Superior temporal gyrus (tissue), 1 donor: Measurements from ENCODE around the gene CDT1.
"Not testable (repeated sequence)": the region's sequence is repeated elsewhere in the genome, so short reads cannot be mapped to it uniquely, and the experiment has no call there.

Experiments
- DNase-seq: peaks from one replicate; pipeline ENCODE4 v3.0.0-alpha.2; 2016; ENCODE audit errors: extremely low spot score

CDT1 gene

DNA sequence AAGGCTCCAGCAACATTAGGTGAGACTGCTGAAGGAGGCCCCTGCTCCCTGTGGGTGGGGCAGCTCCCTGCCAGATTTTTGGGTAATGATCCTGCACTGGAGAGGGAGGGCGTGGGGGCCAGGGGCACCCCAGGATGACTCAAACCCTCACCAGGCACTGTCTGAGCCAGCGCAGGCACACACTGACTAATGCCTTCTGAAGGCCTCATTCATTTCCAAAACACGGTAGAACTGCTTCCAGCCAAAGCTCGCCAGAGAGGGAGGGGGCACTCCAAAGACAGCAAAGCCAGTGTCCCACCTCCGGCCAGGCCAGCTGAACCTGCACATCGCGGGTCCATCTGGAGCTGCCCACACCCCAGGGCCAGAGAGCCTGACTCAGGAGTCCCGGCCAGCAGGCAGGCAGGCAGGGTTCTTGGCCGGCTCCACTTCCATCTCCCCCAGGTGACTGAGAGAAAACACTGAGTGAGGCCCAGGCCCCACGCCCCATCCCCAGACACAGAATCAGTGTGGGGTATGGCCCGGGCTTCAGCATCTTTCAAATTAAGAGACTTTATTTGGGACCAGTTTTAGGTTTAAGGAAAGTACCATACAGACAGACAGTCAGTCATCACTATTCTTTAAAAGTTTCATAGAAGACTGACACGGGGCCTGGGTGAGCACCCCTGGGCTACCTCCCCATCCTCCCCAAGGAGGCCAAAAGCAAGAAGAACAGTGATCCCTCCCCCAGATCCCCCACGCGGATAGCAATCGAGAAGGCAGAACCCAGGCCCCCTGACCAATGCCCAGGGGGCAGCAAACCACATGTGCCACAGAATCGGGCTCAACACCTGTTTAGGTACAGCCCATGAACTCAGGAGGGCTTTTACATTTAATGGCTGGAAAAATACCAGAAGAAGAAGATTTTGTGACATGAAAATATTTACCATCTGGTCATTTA, 20.9 kb upstream of the CDT1 start:
- no peak for DNase-seq

DNA sequence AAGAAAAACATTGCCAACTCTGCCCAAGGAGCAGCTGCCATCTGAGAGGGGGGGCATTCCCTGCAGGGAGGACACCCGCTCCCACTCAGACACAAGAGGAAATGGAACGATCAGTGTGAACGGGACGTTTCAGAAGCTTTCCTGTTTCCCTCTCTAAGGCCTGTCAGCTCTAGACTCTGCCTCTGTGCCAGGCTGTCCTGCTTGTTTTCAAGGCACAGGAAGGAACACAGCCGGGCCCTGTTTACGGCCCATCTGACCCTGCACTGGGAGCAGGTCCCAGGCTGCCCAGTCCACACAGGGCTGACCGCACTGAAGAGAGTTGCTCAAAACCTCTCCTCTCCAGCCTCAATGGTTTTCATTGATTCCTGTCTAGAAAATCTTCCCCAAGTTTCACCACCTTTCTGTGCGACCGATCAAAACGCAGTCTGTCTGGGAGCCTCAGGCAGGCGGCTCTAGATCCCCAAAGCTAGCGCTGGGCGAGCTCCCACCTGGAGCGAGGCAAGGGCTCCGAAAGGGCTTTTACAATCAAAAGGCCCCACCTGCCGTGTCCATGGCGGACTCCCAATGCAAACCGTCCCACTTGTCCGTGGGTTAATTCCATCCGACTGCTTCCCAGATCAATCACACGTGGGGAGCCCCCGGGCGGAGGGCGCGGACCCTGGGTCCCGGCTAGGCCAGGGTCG, 20.1 kb upstream of the CDT1 start:
- DNase-seq = peak; percentile 70

DNA sequence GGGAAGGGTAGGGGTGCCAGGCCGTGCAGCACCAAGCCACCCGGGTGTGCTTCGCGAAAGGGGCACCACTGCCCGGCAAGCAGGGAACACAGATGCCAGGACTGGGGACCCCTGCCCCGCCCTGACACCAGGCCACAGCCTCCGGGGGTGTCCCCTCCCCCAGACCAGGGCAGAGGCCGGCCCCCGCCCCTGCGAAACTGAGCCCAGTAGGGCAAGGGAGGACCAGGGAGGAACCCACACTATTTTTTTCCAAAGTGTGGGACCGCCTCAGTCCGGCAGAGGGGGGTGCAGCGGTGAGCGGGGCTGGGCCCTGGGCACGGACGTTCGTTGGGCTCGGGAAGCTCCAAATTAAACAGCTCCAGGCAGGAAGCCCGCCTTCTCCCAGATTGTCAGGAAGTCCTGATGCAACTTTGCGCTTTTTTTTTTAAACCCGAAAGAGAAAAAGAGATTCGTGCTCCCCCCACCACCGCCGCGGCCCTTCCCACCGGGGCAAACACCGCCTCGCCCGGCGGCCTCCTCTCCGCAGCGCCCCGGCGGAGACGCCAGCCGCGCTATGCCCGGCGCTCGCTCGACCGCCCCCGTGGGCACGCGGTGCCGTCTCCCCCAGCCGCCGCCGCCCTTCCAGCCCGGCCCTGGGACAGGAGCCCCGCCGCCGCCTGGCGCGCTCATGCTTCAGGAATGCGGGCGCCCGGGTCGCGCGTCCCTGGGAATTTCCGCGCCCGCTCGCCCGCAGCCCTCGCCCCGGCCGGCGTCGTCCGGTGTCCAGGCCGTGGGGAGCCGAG, 19.3 kb upstream of the CDT1 start:
- DNase-seq = no peak

DNA sequence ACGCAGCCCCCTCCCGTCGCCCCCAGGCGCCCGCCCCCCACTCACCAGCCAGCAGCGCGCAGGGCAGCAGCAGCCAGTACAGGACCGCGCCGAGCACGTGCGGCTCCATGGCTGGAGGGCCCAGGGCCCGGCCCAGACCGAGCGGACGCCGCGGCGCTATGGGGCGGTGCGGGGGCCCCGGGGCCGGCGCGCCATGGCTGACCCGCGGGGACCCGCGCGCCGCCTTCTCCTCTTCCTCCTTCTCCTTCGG, 18.8 kb upstream of the CDT1 start:
- no peak for DNase-seq

- peak; percentile 59 for DNase-seq
These were observed 18.3 kb upstream of the CDT1 start, which contains the start of gene PIEZO1 for GRCh38 chr16:88785106-88785924. Gene PIEZO1, minus strand, starts transcription at chr16:88785220. Its CDS starts 256 bp downstream, at chr16:88784964.

GRCh38 chr16:88787579-88788314, 15.8 kb upstream of the CDT1 start:
- no peak for DNase-seq

DNA sequence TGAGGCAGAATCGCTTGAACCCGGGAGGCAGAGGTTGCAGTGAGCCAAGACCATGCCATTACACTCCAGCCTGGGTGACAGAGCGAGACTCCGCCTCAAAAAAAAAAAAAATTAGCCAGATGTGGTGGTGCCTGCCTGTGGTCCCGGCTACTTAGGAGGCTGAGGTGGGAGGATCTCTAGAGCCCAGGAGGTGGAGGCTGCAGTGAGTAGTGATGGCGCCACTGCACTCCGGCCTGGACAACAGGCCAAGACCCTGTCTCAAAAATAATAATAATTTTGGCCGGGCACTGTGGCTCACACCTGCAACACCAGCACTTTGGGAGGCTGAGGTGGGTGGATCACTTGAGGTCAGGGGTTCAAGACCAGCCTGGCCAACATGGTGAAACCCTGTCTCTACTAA, 14.8 kb upstream of the CDT1 start:
- not testable (repeated sequence) for DNase-seq

DNA sequence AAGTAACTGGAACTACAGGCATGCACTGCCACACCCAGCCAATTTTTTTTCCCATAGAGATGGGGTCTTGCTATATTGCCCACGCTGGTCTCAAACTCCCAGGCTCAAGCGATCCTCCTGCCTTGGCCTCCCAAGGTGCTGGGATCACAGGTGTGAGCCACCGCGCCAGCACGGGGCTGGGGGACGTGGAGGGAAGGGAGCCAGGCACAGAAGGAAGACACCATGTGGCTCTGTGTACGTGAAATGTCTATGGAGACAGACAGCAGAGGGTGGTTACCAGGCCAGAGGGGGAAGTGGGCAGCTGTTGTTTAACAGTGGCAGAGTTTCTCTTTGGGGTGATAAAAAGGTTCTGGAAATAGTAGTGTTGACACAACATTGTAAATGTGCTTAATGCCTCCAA, 14.0 kb upstream of the CDT1 start:
- no peak for DNase-seq

DNA sequence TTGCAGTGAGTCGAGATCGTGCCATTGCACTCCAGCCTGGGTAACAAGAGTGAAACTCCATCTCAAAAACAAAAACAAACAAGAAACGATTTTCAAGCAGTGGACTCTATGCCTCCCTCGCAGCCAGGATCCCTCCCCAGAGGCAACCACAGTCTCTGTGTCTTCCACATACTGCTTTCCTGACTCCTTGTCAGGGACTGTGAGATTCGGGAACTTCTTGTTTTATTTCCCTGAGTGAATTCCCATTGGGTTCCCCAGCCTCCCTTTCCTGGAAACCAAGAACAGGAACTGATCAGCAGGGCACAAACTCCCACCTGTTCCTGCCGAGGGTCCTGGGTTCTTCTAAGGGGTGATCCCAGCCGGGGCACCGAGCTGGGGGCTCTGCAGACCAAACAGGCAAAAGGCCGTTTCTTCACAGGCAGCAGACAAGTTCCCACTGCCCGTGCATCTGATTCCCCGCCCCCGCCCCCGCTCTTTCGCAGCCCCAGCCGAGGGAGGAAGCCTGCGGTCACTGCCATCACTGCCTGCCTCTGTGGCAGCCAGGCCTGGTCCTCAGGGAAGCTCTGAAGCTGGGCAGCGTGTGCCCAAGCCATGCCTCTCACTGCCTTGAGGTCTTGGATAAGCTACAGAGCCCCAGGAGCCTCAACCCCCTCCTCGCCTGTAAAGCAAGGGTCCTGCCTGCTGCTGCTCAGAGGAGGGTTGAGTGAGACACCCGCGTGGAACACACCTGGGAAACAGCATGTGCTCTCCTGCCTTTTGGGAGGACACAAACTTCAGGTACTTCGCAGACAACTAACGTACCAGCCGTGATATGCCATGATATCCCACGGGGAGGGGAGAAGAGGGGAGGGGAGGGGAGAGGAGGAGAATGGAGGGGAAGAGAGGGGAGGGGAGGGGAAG, 13.0 kb upstream of the CDT1 start:
- DNase-seq = no peak

- no peak for DNase-seq
These were observed 11.5 kb upstream of the CDT1 start for GRCh38 chr16:88792078-88792550.

DNA sequence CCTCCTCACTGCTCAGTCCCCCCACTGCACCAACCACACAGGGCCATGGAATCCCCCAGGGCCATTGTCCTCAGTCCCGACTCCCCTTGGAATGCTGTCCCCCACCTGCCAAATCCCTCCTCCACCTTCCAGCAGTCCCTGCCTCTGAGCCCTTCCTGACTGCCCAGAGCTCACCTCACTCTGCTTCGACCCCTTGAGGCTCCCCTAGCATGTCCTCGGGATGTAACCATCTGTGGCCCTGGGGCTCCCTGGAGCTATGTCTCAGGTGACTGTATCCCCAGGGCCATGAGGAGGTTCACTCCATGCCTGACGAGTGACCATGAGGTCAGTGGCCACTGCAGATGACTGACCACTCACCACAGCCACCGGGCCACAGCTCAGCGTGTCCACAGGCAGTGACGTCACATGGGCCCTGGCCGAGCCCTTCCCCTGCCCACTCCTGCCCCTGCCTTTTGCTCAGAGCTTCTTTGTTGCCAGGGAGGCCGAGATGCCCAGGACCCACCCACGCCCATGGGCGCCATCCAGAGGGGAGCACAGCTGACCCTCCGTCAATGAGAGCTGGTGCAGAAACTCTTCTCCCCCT, 10.8 kb upstream of the CDT1 start:
- DNase-seq = no peak

DNA sequence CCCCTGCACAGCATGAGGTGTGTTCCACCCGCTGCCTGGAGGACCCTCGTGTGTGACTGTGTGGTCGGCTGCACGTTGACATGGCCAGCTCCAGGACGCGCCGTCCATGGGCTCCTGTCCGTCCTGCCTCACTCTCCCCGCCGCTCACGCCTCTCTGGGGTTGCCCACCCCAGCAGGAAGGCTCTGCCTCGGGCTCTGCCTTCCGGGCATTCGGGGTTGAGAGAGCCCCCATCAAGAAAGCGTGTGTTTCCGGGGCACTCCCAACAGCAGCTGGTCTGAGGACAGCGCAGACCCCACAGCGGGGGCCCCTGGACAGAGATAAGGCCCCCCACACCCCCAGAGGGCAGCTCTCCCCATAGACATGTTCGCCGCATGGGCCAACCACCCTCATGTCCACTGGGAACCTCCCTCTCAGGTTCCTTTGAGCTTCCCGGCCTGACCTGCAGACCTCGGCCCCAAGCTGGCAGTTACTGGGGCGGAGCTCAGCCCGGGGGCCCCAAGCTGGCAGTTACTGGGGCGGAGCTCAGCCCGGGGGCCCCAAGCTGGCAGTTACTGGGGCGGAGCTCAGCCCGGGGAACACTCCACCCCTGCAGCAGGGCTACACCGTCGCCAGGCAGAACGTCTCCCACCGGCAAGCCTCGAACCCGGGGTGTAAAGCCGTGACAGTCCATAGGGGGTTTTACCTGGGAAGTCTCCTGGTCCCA, 10.2 kb upstream of the CDT1 start:
- DNase-seq = no peak

DNA sequence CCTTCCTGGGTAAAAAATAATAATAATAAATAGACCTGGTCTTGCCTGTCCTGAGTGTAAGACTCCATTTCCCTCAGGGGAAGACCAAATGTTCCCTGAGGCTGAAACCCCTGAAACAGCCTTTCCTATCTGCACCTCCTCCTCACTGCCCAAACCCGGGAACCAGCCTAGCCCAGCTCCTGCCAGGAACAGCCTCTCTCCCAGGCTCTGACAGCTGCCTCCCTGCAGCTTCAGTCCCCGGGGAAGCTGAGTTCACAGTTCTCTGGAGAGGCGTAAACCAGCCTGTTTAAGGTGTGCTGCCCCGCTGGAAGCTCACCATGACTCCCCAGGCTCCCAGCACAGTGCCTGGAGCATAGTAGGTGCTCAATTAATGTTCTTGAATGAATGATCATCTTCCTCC, 7.3 kb upstream of the CDT1 start:
- no peak for DNase-seq

- DNase-seq = no peak
These were observed 5.5 kb upstream of the CDT1 start for GRCh38 chr16:88798073-88798472.

DNA sequence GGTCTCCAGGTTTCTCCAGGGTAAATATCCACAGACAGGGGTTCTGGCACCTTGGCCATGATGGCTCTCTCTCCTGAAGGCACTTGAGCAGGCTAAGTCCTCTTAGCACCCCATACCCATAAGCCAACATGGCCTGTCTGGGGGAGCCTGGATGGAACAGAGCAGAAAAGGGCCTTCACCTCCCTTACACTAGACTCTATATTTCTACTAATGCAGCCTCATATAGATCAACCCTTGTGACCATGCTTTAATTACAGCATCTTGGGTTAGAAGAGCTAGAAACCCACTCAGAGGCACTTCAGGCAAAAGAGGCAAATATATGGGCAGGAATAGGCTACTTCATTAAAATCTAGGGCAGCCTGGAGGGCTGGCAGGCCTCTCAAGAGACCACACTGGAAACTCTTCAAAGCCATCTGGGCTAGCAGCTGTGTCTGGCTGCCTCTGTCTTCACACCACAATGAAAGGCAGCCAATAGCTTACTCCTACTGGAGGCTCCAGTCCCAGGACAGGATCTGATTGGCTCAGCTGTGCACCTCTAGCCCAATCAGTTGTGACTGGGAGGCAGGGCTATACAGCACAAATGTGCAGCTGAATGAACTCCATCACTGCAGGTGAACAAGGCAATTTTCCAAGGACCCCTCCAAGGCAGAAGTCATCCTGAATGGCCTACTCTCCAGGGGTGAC, 4.7 kb upstream of the CDT1 start:
- DNase-seq = no peak

DNA sequence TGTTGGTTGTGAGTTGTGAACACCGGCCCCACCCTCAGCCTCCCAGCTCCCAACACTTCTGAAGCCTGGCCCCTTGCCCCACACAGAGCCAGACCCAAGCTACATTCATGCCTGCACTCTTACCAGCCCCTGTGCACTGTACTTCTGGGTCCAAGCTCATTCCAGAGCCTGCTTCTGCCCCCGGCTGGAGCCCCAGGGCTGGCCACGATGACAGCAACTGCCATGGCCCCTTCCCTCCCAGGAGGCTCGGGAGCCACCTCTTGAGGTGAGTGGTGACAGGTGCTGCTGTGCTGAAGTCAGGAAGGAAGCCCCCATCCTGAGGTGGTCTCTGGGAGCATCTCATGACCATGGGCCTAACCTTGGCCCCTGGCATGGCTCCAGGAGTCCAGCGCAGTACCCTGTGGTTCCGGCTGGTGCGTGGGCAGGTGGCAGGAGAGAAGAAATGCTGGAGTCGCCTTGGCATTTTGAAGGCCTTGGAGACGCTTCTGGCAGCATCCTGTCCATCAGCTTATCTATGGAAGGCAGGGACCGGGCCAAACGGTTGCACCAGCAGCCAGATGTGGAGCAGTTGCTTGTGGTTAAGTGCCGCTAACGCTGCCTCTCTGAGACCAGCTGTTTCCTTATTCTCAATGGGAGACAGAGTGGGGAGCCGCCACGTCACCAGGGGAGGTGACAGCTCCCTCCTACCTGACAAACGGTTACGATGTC, 3.9 kb upstream of the CDT1 start:
- DNase-seq = no peak

DNA sequence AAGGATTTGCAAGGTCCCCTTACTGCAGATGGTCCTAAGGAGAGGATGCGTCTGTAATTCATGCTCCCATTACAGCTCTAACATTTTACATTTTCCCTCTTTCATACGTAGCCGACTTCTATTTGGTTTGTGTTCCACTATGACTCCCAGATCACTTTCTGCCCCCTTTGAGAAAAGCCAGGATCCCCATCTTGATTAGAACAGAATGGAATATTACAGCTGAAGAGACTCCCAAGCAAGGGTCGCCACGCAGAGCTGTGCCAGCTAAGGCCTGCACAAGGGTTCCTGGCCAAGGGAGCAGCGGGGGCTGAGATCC, 3.4 kb upstream of the CDT1 start:
- no peak for DNase-seq

DNA sequence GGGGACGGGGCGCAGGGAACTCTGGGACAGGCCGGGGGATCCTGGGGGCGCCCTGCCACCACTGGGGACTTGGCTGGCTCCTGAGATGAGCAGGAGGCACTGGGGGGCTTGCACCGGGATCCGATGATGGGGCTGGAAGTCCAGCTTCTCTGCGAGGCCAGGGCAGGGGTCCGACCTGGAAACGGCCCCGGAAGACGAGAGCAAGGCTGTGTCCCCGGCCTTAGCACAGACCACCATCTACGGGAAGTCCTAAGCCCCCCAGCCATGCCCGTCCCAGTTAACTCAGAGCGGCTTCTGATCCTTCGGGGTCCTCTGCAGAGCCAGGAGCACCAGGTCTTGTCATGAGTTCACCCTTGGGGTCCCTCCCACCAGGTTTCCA, 573 bp downstream of the CDT1 start:
- DNase-seq = no peak
